ENCODE measurements around the gene SORCS1. TPM values are rescaled to one million over a fixed set of nuclear protein-coding genes. Genes with fewer than 3 reads are reported as not detected.

Gene SORCS1
- total and polyA plus RNA-seq, 12 donors, result 0.30 to 5.5 (median 1.3) TPM

GRCh38 chr10:106955133-106955532, 209.4 kb downstream of the SORCS1 start:
- intact Hi-C loops (cut with DNase I), result no loop called here
- peaks cover 0 to 21% (median 0%) of the 10 kb centered on the region in 9 donors for H3K4me1 ChIP-seq
- H3K27me3 ChIP-seq, result no peaks in the 10 kb centered on the region
- 93 to 94% methylated on average over 9 of the region's 9 CpGs for WGBS, 2 donors
- no peaks in the 10 kb centered on the region for H3K36me3 ChIP-seq
- ATAC-seq (no peak), DNase-seq (no peak)
- H3K27ac ChIP-seq, result no peak overlapping the region
- no peak for TF ChIP-seq CTCF (IDR thresholded peaks at IDR 0.05)
- no peaks in the 10 kb centered on the region for H3K9me3 ChIP-seq
- H3K4me3 ChIP-seq, result no peak overlapping the region

DNA sequence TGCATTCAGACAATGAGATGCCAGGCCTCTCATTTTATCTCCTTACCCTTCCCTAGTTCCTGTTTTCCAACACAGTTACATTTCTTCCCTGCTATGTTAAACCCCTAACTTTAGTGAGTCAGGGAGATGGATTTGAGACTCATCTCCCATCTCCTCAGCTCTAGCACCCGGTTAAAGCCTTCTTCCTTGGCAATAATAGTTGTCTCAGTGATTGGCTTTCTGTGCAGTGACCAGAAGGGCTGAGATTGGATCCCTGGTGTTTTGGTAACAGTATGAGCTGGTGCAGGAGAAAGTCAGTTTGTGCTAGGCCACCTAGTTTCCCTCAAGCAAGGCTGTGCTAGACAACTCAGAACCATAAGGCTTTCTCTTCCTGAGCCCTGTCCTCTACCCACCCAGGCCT, 212.5 kb downstream of the SORCS1 start:
- no peaks in the 10 kb centered on the region for H3K4me1 ChIP-seq
- no peaks in the 10 kb centered on the region for H3K27me3 ChIP-seq
- TF ChIP-seq CTCF (IDR thresholded peaks at IDR 0.05), result no peak
- ATAC-seq (no peak), DNase-seq (no peak)
- no peak overlapping the region for H3K27ac ChIP-seq
- no peaks in the 10 kb centered on the region for H3K36me3 ChIP-seq
- no peaks in the 10 kb centered on the region for H3K9me3 ChIP-seq
- H3K4me3 ChIP-seq, result no peak overlapping the region
- intact Hi-C loops (cut with DNase I), result no loop called here
- 82 to 91% methylated on average over 1 of the region's 1 CpG for WGBS, 2 donors

- no peak overlapping the region for H3K4me3 ChIP-seq
- intact Hi-C loops (cut with DNase I), result no loop called here
- no peaks in the 10 kb centered on the region for H3K9me3 ChIP-seq
- H3K36me3 ChIP-seq, result no peaks in the 10 kb centered on the region
- ATAC-seq (no peak), DNase-seq (no peak)
- H3K4me1 ChIP-seq, result no peaks in the 10 kb centered on the region
- WGBS, 2 donors, result 70 to 79% methylated on average over 5 of the region's 5 CpGs
- TF ChIP-seq CTCF (IDR thresholded peaks at IDR 0.05), result no peak
- no peak overlapping the region for H3K27ac ChIP-seq
- H3K27me3 ChIP-seq, result no peaks in the 10 kb centered on the region
Observed at GRCh38 chr10:106949680-106950478, 214.6 kb downstream of the SORCS1 start.

DNA sequence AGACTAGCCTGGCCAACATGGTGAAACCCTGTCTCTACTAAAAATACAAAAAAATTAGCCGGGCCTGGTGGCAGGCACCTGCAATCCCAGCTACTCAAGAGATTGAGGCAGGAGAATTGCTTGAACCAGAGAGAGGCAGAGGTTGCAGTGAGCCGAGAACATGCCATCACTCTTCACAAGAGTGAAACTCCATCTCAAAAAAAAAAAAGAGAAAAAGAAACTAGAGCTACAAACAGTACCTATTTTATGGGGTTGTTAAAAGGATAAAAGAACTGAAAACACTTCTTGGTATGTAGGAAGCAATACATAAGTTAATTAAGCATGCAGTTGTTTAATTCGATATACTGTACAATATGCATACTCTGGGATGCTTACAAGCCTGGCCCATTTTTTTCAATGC, 216.9 kb downstream of the SORCS1 start:
- TF ChIP-seq CTCF (IDR thresholded peaks at IDR 0.05), result no peak
- H3K9me3 ChIP-seq, result no peaks in the 10 kb centered on the region
- no peak for ATAC-seq
- WGBS, 2 donors, result 95 to 97% methylated on average over 3 of the region's 3 CpGs
- intact Hi-C loops (cut with DNase I), result no loop called here
- no peaks in the 10 kb centered on the region for H3K36me3 ChIP-seq
- H3K27ac ChIP-seq, result no peak overlapping the region
- H3K27me3 ChIP-seq, result no peaks in the 10 kb centered on the region
- H3K4me3 ChIP-seq, result no peak overlapping the region
- H3K4me1 ChIP-seq, result no peaks in the 10 kb centered on the region
- no peak for DNase-seq
